ENCODE data around the gene ATP5PB. TPM values are rescaled to one million over a fixed set of nuclear protein-coding genes. Genes with fewer than 3 reads are reported as not detected.
A peak's percentile ranks its signal among the peaks of the same experiment; 100 is the strongest.

ATP5PB gene
- total and polyA plus RNA-seq, 9 donors = 274 to 368 (median 291) TPM

DNA sequence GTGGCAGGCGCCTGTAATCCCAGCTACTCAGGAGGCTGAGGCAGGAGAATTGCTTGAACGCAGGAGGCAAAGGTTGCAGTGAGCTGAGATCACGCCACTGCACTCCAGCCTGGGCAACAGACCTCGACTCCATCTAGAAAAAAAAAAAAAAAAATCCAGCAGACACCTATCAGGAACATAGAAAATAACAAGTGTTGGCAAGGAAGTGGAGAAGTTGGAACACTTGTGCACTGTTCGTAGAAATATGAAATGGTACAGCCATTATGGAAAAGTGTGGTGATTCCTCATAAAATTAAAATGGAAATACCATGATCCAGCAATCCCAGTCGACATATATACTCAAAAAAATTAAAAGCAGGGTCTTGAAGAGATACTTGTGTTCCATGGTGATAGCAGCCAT, 12.5 kb downstream of the ATP5PB start:
- Histone ChIP-seq H3K9me3 (replicated peaks; ENCODE audit: control insufficient read depth, low read depth, low read length) (no peaks in the 10 kb centered on the region), H3K4me1 (ENCODE audit: control insufficient read depth, insufficient read depth, low read length) (no peaks in the 10 kb centered on the region), H3K36me3 (ENCODE audit: control insufficient read depth, insufficient read depth, low read length) (peaks cover 28% of the 10 kb centered on the region), H3K4me3 (ENCODE audit: low read length) (no peak overlapping the region), H3K27me3 (ENCODE audit: control insufficient read depth, insufficient read depth, low read length) (no peaks in the 10 kb centered on the region), H3K27ac (ENCODE audit: low read length) (no peak overlapping the region)
- DNase-seq = no peak
- no CpG with 5 or more reads among the region's 6 CpGs for WGBS (ENCODE audit: insufficient coverage)

DNA sequence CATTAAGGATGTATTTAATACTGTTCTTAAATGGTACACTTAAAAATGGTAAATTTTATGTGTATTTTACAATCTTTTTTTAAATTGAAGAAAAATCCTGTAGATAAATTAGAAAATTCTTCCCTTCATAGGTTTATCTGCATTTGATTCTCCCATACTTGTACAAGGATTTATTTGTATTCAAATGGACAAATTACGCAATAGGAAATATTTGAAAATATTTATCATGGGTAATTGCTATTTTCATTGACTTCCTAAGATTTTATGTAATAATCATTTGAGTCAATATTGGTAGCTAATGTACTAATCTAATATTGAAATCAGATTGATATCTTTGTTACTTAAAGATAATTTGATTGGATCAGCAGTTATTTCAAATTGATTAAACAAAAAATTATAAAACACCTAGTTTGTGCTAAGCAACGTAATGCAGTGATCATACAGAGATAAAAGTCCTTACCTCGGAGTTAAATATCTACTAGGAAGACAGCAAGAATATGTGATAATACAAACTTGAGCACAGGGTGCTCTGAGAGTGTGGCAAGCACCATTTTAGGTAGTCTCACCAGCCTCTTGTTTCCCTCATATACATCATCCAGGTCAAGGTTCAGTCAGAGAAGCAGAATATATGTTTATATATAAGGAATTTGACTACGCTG, 13.2 kb downstream of the ATP5PB start:
- Histone ChIP-seq H3K9me3 (replicated peaks; ENCODE audit: control insufficient read depth, low read depth, low read length) (no peaks in the 10 kb centered on the region), H3K27me3 (ENCODE audit: control insufficient read depth, insufficient read depth, low read length) (no peaks in the 10 kb centered on the region), H3K36me3 (ENCODE audit: control insufficient read depth, insufficient read depth, low read length) (peaks cover 26% of the 10 kb centered on the region), H3K27ac (ENCODE audit: low read length) (no peak overlapping the region), H3K4me3 (ENCODE audit: low read length) (no peak overlapping the region), H3K4me1 (ENCODE audit: control insufficient read depth, insufficient read depth, low read length) (no peaks in the 10 kb centered on the region)
- no peak for DNase-seq
- WGBS (ENCODE audit: insufficient coverage) = no CpG with 5 or more reads among the region's 4 CpGs

DNA sequence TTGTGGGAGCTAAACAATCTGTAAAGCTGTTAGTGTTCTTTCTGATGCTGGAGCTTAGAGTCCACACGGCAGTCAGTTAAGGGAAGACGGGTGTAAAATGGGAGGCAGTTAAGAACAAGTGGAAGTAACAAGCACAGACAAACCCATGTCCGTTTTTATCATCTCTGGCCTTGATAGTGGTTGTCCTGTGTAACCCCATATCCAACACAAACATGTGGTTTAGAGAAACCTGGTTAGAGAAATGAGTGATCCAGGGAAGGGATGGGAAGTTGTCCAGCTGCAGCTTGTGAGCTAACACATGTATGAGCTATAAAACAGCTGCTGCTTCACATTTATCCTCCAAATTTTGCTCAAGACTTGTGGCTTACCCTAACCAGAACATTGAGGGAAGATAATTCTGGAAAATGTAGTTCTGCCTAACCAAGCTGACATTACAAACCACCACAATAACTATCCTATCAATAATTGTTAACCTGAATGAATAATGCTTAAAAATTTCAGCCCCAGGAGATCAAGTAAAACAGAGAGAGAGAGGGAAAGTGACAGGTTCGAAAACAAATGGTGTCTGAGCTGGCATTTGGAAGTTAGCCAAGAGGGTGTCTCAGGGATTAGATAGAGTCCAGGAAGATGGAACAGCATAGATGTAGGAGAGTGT, 13.9 kb downstream of the ATP5PB start:
- Histone ChIP-seq H3K27ac (ENCODE audit: low read length) (no peak overlapping the region), H3K4me3 (ENCODE audit: low read length) (no peak overlapping the region), H3K36me3 (ENCODE audit: control insufficient read depth, insufficient read depth, low read length) (peaks cover 23% of the 10 kb centered on the region), H3K9me3 (replicated peaks; ENCODE audit: control insufficient read depth, low read depth, low read length) (no peaks in the 10 kb centered on the region), H3K4me1 (ENCODE audit: control insufficient read depth, insufficient read depth, low read length) (no peaks in the 10 kb centered on the region), H3K27me3 (ENCODE audit: control insufficient read depth, insufficient read depth, low read length) (no peaks in the 10 kb centered on the region)
- WGBS (ENCODE audit: insufficient coverage) = 100% methylated on average over 1 of the region's 4 CpGs
- peak; percentile 60 for DNase-seq

DNA sequence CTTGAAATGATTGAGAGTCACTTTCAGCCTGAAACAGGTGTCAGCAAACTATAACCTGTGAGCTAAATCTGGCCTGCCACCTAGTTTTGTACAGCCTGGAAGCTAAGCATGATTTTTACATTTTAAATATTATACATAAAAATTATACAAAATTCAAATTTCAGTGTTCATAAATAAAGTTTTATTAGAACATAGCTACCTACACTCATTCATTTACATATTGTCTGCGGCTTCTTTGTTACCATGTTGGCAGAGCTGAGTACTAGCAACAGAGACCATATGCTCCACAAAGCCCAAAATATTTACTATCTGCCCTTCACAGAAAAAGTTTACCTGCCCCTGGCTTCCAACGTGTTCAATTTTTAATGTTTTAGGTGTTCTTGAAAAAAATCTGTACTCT, 16.5 kb downstream of the ATP5PB start:
- Histone ChIP-seq H3K36me3 (ENCODE audit: control insufficient read depth, insufficient read depth, low read length) (peaks cover 22% of the 10 kb centered on the region), H3K9me3 (replicated peaks; ENCODE audit: control insufficient read depth, low read depth, low read length) (no peaks in the 10 kb centered on the region), H3K4me1 (ENCODE audit: control insufficient read depth, insufficient read depth, low read length) (no peaks in the 10 kb centered on the region), H3K4me3 (ENCODE audit: low read length) (no peak overlapping the region), H3K27ac (ENCODE audit: low read length) (no peak overlapping the region), H3K27me3 (ENCODE audit: control insufficient read depth, insufficient read depth, low read length) (no peaks in the 10 kb centered on the region)
- no peak for DNase-seq
- no CpG with 5 or more reads among the region's 2 CpGs for WGBS (ENCODE audit: insufficient coverage)

DNA sequence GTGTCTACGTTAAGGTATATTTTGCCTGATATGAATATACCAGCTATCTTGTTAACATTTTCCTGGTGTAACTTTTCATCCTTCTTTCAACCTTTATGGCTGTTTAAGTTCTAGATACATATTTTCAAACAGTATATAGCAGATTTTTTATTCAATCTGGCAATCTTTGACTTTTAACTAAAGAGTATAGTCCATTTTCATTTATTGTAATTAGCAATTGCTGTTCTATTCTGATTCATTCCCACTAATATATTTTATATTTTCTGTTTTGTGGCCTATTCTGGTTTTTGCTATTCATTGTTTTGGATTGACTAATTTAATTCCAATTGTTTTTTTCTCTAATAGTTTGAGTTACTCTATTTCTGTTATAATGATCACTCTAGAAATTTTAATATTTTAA, 17.2 kb downstream of the ATP5PB start:
- no peaks in the 10 kb centered on the region for H3K9me3 ChIP-seq (replicated peaks; ENCODE audit: control insufficient read depth, low read depth, low read length)
- no peak overlapping the region for H3K4me3 ChIP-seq (ENCODE audit: low read length)
- no peaks in the 10 kb centered on the region for H3K27me3 ChIP-seq (ENCODE audit: control insufficient read depth, insufficient read depth, low read length)
- DNase-seq = no peak
- no peak overlapping the region for H3K27ac ChIP-seq (ENCODE audit: low read length)
- no peaks in the 10 kb centered on the region for H3K4me1 ChIP-seq (ENCODE audit: control insufficient read depth, insufficient read depth, low read length)
- peaks cover 23% of the 10 kb centered on the region for H3K36me3 ChIP-seq (ENCODE audit: control insufficient read depth, insufficient read depth, low read length)
- WGBS (ENCODE audit: insufficient coverage) = no CpG with 5 or more reads among the region's 1 CpG

DNA sequence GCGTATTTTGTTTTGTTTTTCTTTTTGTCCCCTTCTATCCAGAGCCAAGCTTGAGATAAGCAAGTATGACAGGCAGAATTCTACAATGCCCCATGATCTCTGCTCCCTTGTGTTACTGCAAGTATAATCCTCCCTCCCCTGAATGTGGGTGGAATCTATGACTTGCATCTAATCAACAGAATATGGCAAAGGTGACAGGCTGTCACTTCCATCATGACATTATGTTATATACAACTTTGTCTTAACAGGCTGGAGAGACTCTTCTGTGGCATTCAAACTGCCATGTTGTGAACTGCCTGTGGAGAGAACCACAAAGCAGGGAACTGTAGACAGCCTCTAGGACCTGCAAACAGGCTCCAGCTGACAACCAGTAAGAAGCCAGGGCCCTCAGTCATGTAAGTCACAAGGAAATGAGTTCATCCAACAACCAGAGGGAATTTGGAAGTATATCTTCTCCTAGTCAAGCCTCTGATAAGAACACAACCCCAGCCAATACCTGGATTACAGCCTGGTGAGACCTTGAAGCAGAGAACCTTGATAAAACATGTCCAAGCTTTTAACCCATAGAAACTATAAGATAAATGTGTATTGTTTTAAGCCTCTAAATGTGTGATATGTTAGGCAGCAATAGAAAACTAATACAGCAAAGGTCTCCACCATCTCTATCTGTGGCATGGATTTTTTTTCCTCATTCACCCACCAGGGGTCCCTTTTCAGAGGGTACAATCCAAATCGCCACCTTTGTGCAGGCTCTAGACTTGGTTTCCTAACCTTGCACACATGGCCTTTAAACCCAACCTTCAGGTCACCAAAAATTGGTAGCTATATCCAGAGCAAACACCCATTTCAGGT, 18.8 kb downstream of the ATP5PB start:
- Histone ChIP-seq H3K36me3 (ENCODE audit: control insufficient read depth, insufficient read depth, low read length) (peaks cover 21% of the 10 kb centered on the region), H3K9me3 (replicated peaks; ENCODE audit: control insufficient read depth, low read depth, low read length) (no peaks in the 10 kb centered on the region), H3K4me3 (ENCODE audit: low read length) (no peak overlapping the region), H3K27me3 (ENCODE audit: control insufficient read depth, insufficient read depth, low read length) (no peaks in the 10 kb centered on the region), H3K4me1 (ENCODE audit: control insufficient read depth, insufficient read depth, low read length) (no peaks in the 10 kb centered on the region), H3K27ac (ENCODE audit: low read length) (no peak overlapping the region)
- DNase-seq = no peak
- 80% methylated on average over 1 of the region's 2 CpGs for WGBS (ENCODE audit: insufficient coverage)

DNA sequence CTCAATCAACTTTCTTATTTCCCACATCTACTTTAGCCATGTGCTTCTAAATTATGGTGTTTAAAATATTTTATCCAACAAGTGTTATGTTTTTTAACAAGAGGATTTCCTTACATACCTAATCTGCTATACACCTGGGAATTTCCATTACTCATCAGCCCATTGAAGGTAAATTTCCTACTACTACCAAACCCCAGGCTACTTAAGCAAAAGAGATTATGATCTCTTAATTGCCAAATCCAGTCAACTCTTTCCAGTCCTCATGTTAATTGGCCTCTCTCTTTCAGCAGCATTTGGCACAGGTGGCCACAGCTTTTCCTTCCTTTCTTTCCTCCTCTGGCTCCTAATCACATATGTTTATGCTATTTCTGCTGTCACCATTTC, 19.4 kb downstream of the ATP5PB start:
- Histone ChIP-seq H3K36me3 (ENCODE audit: control insufficient read depth, insufficient read depth, low read length) (peaks cover 21% of the 10 kb centered on the region), H3K4me3 (ENCODE audit: low read length) (no peak overlapping the region), H3K27me3 (ENCODE audit: control insufficient read depth, insufficient read depth, low read length) (no peaks in the 10 kb centered on the region), H3K27ac (ENCODE audit: low read length) (no peak overlapping the region), H3K4me1 (ENCODE audit: control insufficient read depth, insufficient read depth, low read length) (no peaks in the 10 kb centered on the region), H3K9me3 (replicated peaks; ENCODE audit: control insufficient read depth, low read depth, low read length) (no peaks in the 10 kb centered on the region)
- no peak for DNase-seq

DNA sequence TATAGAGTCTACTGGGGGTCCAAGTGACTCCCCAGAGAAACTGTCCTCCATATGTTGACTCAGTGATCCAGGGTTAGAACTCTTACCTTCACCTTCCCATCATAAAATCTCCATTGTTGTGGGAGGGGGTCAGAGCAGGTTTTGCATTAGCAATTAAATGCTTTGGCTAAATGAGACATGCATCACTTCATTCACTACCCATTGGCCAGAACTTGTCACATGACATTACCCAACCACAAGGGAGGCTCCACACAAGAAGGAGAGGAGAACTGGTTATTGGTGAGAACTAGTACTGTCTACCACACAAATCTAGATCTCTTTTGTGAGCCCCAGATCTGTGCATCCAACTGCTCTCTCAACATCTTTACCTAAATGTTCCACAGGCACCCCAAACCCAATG, 20.3 kb downstream of the ATP5PB start:
- Histone ChIP-seq H3K27me3 (ENCODE audit: control insufficient read depth, insufficient read depth, low read length) (no peaks in the 10 kb centered on the region), H3K4me3 (ENCODE audit: low read length) (no peak overlapping the region), H3K36me3 (ENCODE audit: control insufficient read depth, insufficient read depth, low read length) (peaks cover 21% of the 10 kb centered on the region), H3K27ac (ENCODE audit: low read length) (no peak overlapping the region), H3K4me1 (ENCODE audit: control insufficient read depth, insufficient read depth, low read length) (no peaks in the 10 kb centered on the region), H3K9me3 (replicated peaks; ENCODE audit: control insufficient read depth, low read depth, low read length) (no peaks in the 10 kb centered on the region)
- no peak for DNase-seq

DNA sequence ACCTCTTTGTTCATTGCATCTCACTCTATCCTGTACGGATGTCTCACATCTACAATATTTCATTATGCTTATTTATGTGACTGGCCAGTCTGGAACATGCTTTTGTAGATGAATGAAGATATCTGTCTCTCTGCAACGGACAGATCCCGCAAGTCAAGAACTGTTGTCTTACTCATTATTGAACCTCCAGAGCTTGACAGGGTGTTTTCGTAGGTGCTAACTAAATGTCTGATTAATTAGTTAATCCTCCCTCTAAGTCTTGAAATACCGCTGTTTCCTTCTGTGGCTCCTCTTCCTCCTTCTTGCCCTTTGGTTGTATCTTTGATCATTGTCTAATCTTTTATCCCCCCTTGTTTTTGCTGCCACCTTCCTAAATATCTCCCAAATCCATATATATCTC, 21.3 kb downstream of the ATP5PB start:
- Histone ChIP-seq H3K36me3 (ENCODE audit: control insufficient read depth, insufficient read depth, low read length) (peaks cover 21% of the 10 kb centered on the region), H3K4me3 (ENCODE audit: low read length) (no peak overlapping the region), H3K4me1 (ENCODE audit: control insufficient read depth, insufficient read depth, low read length) (no peaks in the 10 kb centered on the region), H3K9me3 (replicated peaks; ENCODE audit: control insufficient read depth, low read depth, low read length) (no peaks in the 10 kb centered on the region), H3K27me3 (ENCODE audit: control insufficient read depth, insufficient read depth, low read length) (no peaks in the 10 kb centered on the region), H3K27ac (ENCODE audit: low read length) (no peak overlapping the region)
- no peak for DNase-seq
- 94% methylated on average over 2 of the region's 5 CpGs for WGBS (ENCODE audit: insufficient coverage)

DNA sequence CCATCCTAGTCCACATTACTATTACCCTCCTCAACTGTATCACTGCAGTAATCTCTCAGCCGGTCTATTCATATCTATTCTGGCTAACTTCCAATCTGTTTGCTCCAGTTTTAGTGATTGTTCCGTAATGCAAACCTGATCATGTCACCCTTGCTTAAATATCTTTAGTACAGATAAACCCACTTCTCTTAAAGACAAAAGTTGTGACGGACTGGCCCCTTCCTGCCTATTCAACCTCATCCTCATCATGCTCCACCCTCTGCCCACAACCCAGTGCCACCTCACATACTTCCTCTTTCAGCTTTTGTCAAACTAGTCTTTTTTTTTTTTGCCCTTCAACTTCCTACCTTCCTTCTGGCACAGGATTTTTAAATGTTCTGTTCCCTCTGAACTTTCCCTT, 21.7 kb downstream of the ATP5PB start:
- no peaks in the 10 kb centered on the region for H3K27me3 ChIP-seq (ENCODE audit: control insufficient read depth, insufficient read depth, low read length)
- H3K9me3 ChIP-seq (replicated peaks; ENCODE audit: control insufficient read depth, low read depth, low read length) = no peaks in the 10 kb centered on the region
- H3K36me3 ChIP-seq (ENCODE audit: control insufficient read depth, insufficient read depth, low read length) = peaks cover 21% of the 10 kb centered on the region
- 65% methylated on average over 3 of the region's 3 CpGs for WGBS (ENCODE audit: insufficient coverage)
- H3K27ac ChIP-seq (ENCODE audit: low read length) = no peak overlapping the region
- H3K4me3 ChIP-seq (ENCODE audit: low read length) = no peak overlapping the region
- H3K4me1 ChIP-seq (ENCODE audit: control insufficient read depth, insufficient read depth, low read length) = no peaks in the 10 kb centered on the region
- peak; percentile 74 for DNase-seq

Data from muscle of leg (tissue), 11 donors.